ENCODE measurements around the gene GMEB2. TPM values are rescaled to one million over a fixed set of nuclear protein-coding genes. Genes with fewer than 3 reads are reported as not detected.

GMEB2 gene
- total RNA-seq, 1 experiment from 2014 or later, result 21.5 TPM

GRCh38 chr20:63565021-63565698 lies 61.7 kb downstream of the GMEB2 start:
- POLR2A ChIA-PET, result no interaction called here
- Mint-ChIP-seq H3K36me3 (ENCODE audit: insufficient read depth, unreplicated experiment) (peaks cover 25% of the 10 kb centered on the region), H3K27ac (ENCODE audit: unreplicated experiment) (no peak overlapping the region), H3K27me3 (ENCODE audit: insufficient read depth, unreplicated experiment) (no peaks in the 10 kb centered on the region), H3K4me3 (ENCODE audit: unreplicated experiment) (no peak overlapping the region), H3K9me3 (ENCODE audit: unreplicated experiment) (no peaks in the 10 kb centered on the region), H3K4me1 (ENCODE audit: low read depth, unreplicated experiment) (no peaks in the 10 kb centered on the region)
- no peaks in the 10 kb centered on the region for H3K4me1 ChIP-seq
- intact Hi-C loops (cut with micrococcal nuclease; ENCODE audit: unreplicated experiment), result no loop called here
- no peaks in the 10 kb centered on the region for H3K27me3 ChIP-seq (replicated peaks; ENCODE audit: control insufficient read depth, insufficient read depth, low read length)
- no peak overlapping the region for H3K4me3 ChIP-seq (ENCODE audit: low read depth, low read length)
- H3K9me3 ChIP-seq, result no peaks in the 10 kb centered on the region
- H3K36me3 ChIP-seq (ENCODE audit: control insufficient read depth, insufficient read depth, low read length), result no peaks in the 10 kb centered on the region
- TF ChIP-seq CTCF (IDR thresholded peaks at IDR 0.05; ENCODE audit: insufficient read depth in 1 of 2, low read depth in 1 of 2, low read length in 1 of 2, severe bottlenecking in 1 of 2, unreplicated experiment in 1 of 2), result no peak
- BruUV-seq (replicated peaks), result no TSS peak
- no peak for DNase-seq
- CTCF ChIA-PET, result no interaction called here

GRCh38 chr20:63564036-63564810 lies 62.7 kb downstream of the GMEB2 start:
- DNase-seq, result no peak
- no peak overlapping the region for H3K4me3 Mint-ChIP-seq (ENCODE audit: unreplicated experiment)
- ChIA-PET CTCF (no interaction called here), POLR2A (no interaction called here)
- no peaks in the 10 kb centered on the region for H3K4me1 Mint-ChIP-seq (ENCODE audit: low read depth, unreplicated experiment)
- BruUV-seq (replicated peaks), result no TSS peak
- H3K9me3 ChIP-seq, result peaks cover 5% of the 10 kb centered on the region; the same call in 1 of the 2 replicates
- no peak for TF ChIP-seq CTCF (IDR thresholded peaks at IDR 0.05; ENCODE audit: insufficient read depth in 1 of 2, low read depth in 1 of 2, low read length in 1 of 2, severe bottlenecking in 1 of 2, unreplicated experiment in 1 of 2)
- H3K4me3 ChIP-seq (ENCODE audit: low read depth, low read length), result no peak overlapping the region
- H3K27ac Mint-ChIP-seq (ENCODE audit: unreplicated experiment), result no peak overlapping the region
- intact Hi-C loops (cut with micrococcal nuclease; ENCODE audit: unreplicated experiment), result no loop called here
- H3K36me3 Mint-ChIP-seq (ENCODE audit: insufficient read depth, unreplicated experiment), result peaks cover 19% of the 10 kb centered on the region
- no peaks in the 10 kb centered on the region for H3K27me3 Mint-ChIP-seq (ENCODE audit: insufficient read depth, unreplicated experiment)
- no peaks in the 10 kb centered on the region for H3K9me3 Mint-ChIP-seq (ENCODE audit: unreplicated experiment)
- H3K36me3 ChIP-seq (ENCODE audit: control insufficient read depth, insufficient read depth, low read length), result no peaks in the 10 kb centered on the region
- H3K27me3 ChIP-seq (replicated peaks; ENCODE audit: control insufficient read depth, insufficient read depth, low read length), result no peaks in the 10 kb centered on the region
- H3K4me1 ChIP-seq, result no peaks in the 10 kb centered on the region

GRCh38 chr20:63563225-63563935 lies 63.5 kb downstream of the GMEB2 start:
- TF ChIP-seq CTCF (IDR thresholded peaks at IDR 0.05; ENCODE audit: insufficient read depth in 1 of 2, low read depth in 1 of 2, low read length in 1 of 2, severe bottlenecking in 1 of 2, unreplicated experiment in 1 of 2), result no peak
- intact Hi-C loops (cut with micrococcal nuclease; ENCODE audit: unreplicated experiment), result no loop called here
- Histone ChIP-seq H3K4me1 (no peaks in the 10 kb centered on the region; the same call in 1 of the 2 replicates), H3K36me3 (ENCODE audit: control insufficient read depth, insufficient read depth, low read length) (no peaks in the 10 kb centered on the region), H3K9me3 (peaks cover 5% of the 10 kb centered on the region; the same call in 1 of the 2 replicates), H3K27me3 (replicated peaks; ENCODE audit: control insufficient read depth, insufficient read depth, low read length) (no peaks in the 10 kb centered on the region), H3K4me3 (ENCODE audit: low read depth, low read length) (no peak overlapping the region)
- Mint-ChIP-seq H3K27me3 (ENCODE audit: insufficient read depth, unreplicated experiment) (no peaks in the 10 kb centered on the region), H3K4me3 (ENCODE audit: unreplicated experiment) (no peak overlapping the region), H3K9me3 (ENCODE audit: unreplicated experiment) (no peaks in the 10 kb centered on the region), H3K27ac (ENCODE audit: unreplicated experiment) (no peak overlapping the region), H3K36me3 (ENCODE audit: insufficient read depth, unreplicated experiment) (peaks cover 15% of the 10 kb centered on the region), H3K4me1 (ENCODE audit: low read depth, unreplicated experiment) (no peaks in the 10 kb centered on the region)
- ChIA-PET POLR2A (no interaction called here), CTCF (interaction anchor here (0.8 to 1.4 kb wide), 2 partner anchors 10 to 79 kb away, joined by 3 read pairs; partner anchors contain the start of gene HELZ2)
- DNase-seq, result no peak
- BruUV-seq (replicated peaks), result no TSS peak

All from Caco-2 (cell line).